Activated naive CD8-positive, alpha-beta T cell (primary cell): ENCODE measurements around the gene GSPT1.
"Not testable (repeated sequence)": the region's sequence is repeated elsewhere in the genome, so short reads cannot be mapped to it uniquely, and the experiment has no call there.

Experiments used
- H3K27ac Mint-ChIP-seq: one replicate; pipeline ENCODE4 v1.8.0; 2021; ENCODE audit warnings: mixed read lengths
- H3K27me3 Mint-ChIP-seq: one replicate; pipeline ENCODE4 v1.8.0; 2021; ENCODE audit warnings: mixed read lengths
- H3K36me3 Mint-ChIP-seq: one replicate; pipeline ENCODE4 v1.8.0; 2021; ENCODE audit warnings: mixed read lengths
- H3K4me1 Mint-ChIP-seq: one replicate; pipeline ENCODE4 v1.8.0; 2021; ENCODE audit warnings: low read depth, mixed read lengths
- H3K4me3 Mint-ChIP-seq: one replicate; pipeline ENCODE4 v1.8.0; 2021; ENCODE audit warnings: mild to moderate bottlenecking, mixed read lengths
- H3K9me3 Mint-ChIP-seq: one replicate; pipeline ENCODE4 v1.8.0; 2021; ENCODE audit warnings: low read depth, mixed read lengths

GSPT1 gene

GRCh38 chr16:11915644-11916523 lies at the start of gene GSPT1:
Gene GSPT1 (minus strand): TSS chr16:11915956. CDS start chr16:11915720, 236 bp downstream.
- peaks cover 5% of the 10 kb centered on the region for H3K36me3 Mint-ChIP-seq
- peaks cover 33% of the 10 kb centered on the region for H3K4me1 Mint-ChIP-seq
- peak within 1 kb of the TSS; percentile 96 for H3K27ac Mint-ChIP-seq
- H3K27me3 Mint-ChIP-seq = peaks cover 3% of the 10 kb centered on the region
- no peaks in the 10 kb centered on the region for H3K9me3 Mint-ChIP-seq
- peak within 1 kb of the TSS; percentile 95 for H3K4me3 Mint-ChIP-seq

DNA sequence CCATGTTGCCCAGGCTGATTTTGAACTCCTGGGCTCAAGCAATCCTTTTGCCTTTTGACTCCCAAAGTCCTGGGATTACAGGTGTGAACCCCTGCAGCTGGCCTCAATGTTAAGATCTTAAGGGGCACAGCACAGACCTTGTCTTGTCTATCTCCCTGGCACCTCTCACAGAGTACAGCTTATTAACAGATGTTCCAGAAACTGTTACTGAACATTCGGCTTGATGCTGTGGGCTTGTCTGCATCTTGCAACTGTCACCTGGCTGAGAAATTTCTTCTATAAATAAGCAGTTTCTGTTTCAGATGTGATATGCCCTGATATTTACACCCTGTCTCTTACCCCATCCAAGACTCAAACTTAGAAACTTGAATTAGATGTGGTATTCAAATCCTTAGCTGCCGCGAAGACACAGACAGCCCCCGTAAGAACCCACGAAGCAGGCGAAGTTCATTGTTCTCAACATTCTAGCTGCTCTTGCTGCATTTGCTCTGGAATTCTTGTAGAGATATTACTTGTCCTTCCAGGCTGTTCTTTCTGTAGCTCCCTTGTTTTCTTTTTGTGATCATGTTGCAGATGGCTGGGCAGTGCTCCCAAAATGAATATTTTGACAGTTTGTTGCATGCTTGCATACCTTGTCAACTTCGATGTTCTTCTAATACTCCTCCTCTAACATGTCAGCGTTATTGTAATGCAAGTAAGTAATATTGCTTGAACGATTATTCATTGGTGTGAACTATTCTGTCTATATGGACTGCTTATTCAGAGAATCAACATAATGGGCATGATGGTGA lies 49.2 kb upstream of the GSPT1 start, which contains the start of gene TNFRSF17:
Gene TNFRSF17 (plus strand): TSS at position 450 of the 791 bp plus-strand sequence. CDS start 115 bp downstream, at position 565.
- Mint-ChIP-seq H3K4me3 (no peak within 1 kb of the TSS), H3K36me3 (peaks cover 4% of the 10 kb centered on the region), H3K27me3 (no peaks in the 10 kb centered on the region), H3K27ac (no peak within 1 kb of the TSS), H3K9me3 (no peaks in the 10 kb centered on the region), H3K4me1 (no peaks in the 10 kb centered on the region)

- no peak overlapping the region for H3K27ac Mint-ChIP-seq
- H3K4me3 Mint-ChIP-seq = no peak overlapping the region
- peaks cover 4% of the 10 kb centered on the region for H3K36me3 Mint-ChIP-seq
- no peaks in the 10 kb centered on the region for H3K4me1 Mint-ChIP-seq
- no peaks in the 10 kb centered on the region for H3K27me3 Mint-ChIP-seq
- H3K9me3 Mint-ChIP-seq = no peaks in the 10 kb centered on the region
Measured at GRCh38 chr16:11963706-11964105, 48.0 kb upstream of the GSPT1 start.

DNA sequence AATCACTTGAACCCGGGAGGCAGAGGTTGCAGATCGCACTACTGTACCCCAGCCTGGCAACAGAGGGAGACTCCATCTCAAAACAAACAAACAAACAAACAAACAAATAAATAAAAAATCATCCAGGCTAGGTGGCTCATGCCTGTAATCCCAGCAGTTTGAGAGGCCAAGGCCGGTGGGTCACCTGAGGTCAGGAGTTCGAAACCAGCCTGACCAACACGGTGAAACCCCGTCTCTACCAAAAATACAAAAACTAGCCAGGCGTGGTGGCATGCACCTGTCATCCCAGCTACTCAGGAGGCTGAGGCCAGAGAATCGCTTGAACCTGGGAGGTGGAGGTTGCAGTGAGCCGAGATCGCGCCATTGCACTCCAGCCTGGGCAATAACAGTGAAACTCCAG lies 47.2 kb upstream of the GSPT1 start:
- H3K36me3 Mint-ChIP-seq, H3K4me3 Mint-ChIP-seq, H3K27ac Mint-ChIP-seq, H3K9me3 Mint-ChIP-seq, H3K4me1 Mint-ChIP-seq, H3K27me3 Mint-ChIP-seq: not testable (repeated sequence)

DNA sequence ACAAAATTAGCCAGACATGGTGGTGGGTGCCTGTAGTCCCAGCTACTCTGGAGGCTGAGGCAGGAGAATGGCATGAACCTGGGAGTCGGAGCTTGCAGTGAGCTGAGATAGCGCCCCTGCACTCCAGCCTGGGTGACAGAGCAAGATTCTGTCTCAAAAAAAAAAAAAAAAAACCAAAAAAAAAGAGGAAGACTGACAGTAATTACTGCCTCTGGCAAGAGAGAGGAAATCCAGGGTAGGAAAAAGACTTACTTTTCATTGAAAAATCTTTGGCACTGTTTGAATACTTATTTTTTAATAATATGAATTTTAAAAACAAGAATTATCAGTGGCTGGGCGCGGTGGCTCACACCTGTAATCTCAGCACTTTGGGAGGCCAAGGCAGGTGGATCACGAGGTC lies 46.7 kb upstream of the GSPT1 start:
- not testable (repeated sequence) for H3K27me3 Mint-ChIP-seq, H3K4me1 Mint-ChIP-seq, H3K27ac Mint-ChIP-seq

GRCh38 chr16:11957591-11958395 lies 42.0 kb upstream of the GSPT1 start:
- no peak overlapping the region for H3K4me3 Mint-ChIP-seq
- no peak overlapping the region for H3K27ac Mint-ChIP-seq
- H3K9me3 Mint-ChIP-seq = no peaks in the 10 kb centered on the region
- H3K36me3 Mint-ChIP-seq = peaks cover 4% of the 10 kb centered on the region
- H3K27me3 Mint-ChIP-seq = no peaks in the 10 kb centered on the region
- H3K4me1 Mint-ChIP-seq = no peaks in the 10 kb centered on the region

More for the DNA sequence above, 46.7 kb upstream of the GSPT1 start:
- H3K9me3 Mint-ChIP-seq, H3K36me3 Mint-ChIP-seq, H3K4me3 Mint-ChIP-seq: not testable (repeated sequence)

GRCh38 chr16:11956558-11956957 lies 40.8 kb upstream of the GSPT1 start:
- Mint-ChIP-seq H3K27ac (no peak overlapping the region), H3K4me3 (no peak overlapping the region), H3K36me3 (peaks cover 4% of the 10 kb centered on the region), H3K4me1 (no peaks in the 10 kb centered on the region), H3K9me3 (no peaks in the 10 kb centered on the region), H3K27me3 (no peaks in the 10 kb centered on the region)

- H3K27ac Mint-ChIP-seq = no peak overlapping the region
- peaks cover 4% of the 10 kb centered on the region for H3K36me3 Mint-ChIP-seq
- no peak overlapping the region for H3K4me3 Mint-ChIP-seq
- no peaks in the 10 kb centered on the region for H3K27me3 Mint-ChIP-seq
- no peaks in the 10 kb centered on the region for H3K9me3 Mint-ChIP-seq
- no peaks in the 10 kb centered on the region for H3K4me1 Mint-ChIP-seq
Measured at GRCh38 chr16:11955713-11956123, 40.0 kb upstream of the GSPT1 start.

DNA sequence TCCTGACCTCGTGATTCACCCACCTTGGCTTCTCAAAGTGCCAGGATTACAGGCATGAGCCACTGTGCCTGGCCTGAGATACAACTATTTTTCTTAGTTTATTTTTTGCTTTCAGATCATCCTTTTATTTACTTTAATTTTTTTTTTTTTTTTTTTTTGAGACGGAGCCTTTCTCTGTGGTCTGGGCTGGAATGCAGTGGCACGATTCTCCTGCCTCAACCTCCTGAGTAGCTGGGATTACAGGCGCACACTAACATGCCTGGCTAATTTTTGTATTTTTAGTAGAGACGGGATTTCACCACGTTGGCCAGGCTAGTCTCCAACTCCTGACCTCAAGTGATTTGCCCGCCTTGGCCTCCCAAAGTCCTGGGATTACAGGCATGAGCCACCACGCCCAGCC lies 37.8 kb upstream of the GSPT1 start:
- H3K27ac Mint-ChIP-seq, H3K4me3 Mint-ChIP-seq, H3K27me3 Mint-ChIP-seq, H3K9me3 Mint-ChIP-seq, H3K36me3 Mint-ChIP-seq, H3K4me1 Mint-ChIP-seq: not testable (repeated sequence)

GRCh38 chr16:11950388-11950787 lies 34.6 kb upstream of the GSPT1 start:
- H3K4me3 Mint-ChIP-seq = no peak overlapping the region
- no peaks in the 10 kb centered on the region for H3K36me3 Mint-ChIP-seq
- no peaks in the 10 kb centered on the region for H3K9me3 Mint-ChIP-seq
- no peak overlapping the region for H3K27ac Mint-ChIP-seq
- peaks cover 3% of the 10 kb centered on the region for H3K4me1 Mint-ChIP-seq
- no peaks in the 10 kb centered on the region for H3K27me3 Mint-ChIP-seq

DNA sequence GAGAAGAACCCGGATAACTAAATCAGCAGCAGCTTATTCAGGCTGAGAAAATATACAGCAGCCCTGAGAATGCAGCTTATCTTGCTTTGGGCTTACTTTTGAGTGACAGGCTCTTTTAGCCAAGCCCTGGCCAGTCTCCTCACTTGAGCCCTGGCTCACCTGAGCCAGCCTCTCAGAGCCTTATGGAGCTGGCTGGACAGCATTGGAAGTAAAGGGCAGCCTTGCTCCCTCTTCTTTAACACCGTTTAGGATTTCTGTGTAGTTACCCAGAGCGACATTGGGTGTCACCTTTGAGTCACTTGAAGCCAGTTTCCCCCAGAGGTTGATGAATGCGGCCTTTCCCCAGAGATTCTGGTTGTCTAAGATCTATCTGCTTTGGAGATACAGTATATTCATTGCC lies 33.8 kb upstream of the GSPT1 start:
- Mint-ChIP-seq H3K27ac (no peak overlapping the region), H3K27me3 (no peaks in the 10 kb centered on the region), H3K9me3 (no peaks in the 10 kb centered on the region), H3K4me3 (no peak overlapping the region), H3K4me1 (peaks cover 3% of the 10 kb centered on the region), H3K36me3 (no peaks in the 10 kb centered on the region)

- Mint-ChIP-seq H3K27me3 (no peaks in the 10 kb centered on the region), H3K27ac (no peak overlapping the region), H3K36me3 (no peaks in the 10 kb centered on the region), H3K4me1 (peaks cover 3% of the 10 kb centered on the region), H3K4me3 (no peak overlapping the region), H3K9me3 (no peaks in the 10 kb centered on the region)
Measured at GRCh38 chr16:11948819-11949218, 33.1 kb upstream of the GSPT1 start.

- Mint-ChIP-seq H3K9me3 (no peaks in the 10 kb centered on the region), H3K4me3 (no peak overlapping the region), H3K4me1 (peaks cover 3% of the 10 kb centered on the region), H3K27me3 (no peaks in the 10 kb centered on the region), H3K36me3 (no peaks in the 10 kb centered on the region), H3K27ac (no peak overlapping the region)
Measured at GRCh38 chr16:11946433-11946832, 30.7 kb upstream of the GSPT1 start.

GRCh38 chr16:11941945-11942344 lies 26.2 kb upstream of the GSPT1 start, which contains the start of gene NPIPB2:
Gene NPIPB2 (minus strand): TSS chr16:11942045. CDS start chr16:11942045, 0 bp downstream.
- not testable (repeated sequence) for H3K36me3 Mint-ChIP-seq, H3K27ac Mint-ChIP-seq, H3K4me3 Mint-ChIP-seq, H3K4me1 Mint-ChIP-seq, H3K27me3 Mint-ChIP-seq, H3K9me3 Mint-ChIP-seq

DNA sequence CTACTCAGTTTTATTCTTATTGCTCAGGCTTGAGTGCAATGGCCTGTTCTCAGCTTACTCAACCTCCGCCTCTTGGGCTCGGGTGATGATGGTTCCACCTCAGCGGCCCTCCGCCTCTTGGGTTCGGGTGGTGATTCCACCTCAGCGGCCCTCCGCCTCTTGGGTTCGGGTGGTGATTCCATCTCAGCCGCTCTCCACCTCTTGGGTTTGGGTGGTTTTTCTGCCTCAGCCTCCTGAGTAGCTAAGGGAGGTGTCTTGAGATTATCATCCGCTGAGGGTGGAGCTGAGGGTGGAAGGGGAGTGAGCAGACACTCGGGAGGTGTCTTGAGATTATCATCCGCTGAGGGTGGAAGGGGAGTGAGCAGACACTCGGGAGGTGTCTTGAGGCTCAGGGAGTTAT lies 11.6 kb upstream of the GSPT1 start:
- not testable (repeated sequence) for H3K4me3 Mint-ChIP-seq

More for the DNA sequence above, 11.6 kb upstream of the GSPT1 start:
- not testable (repeated sequence) for H3K36me3 Mint-ChIP-seq, H3K4me1 Mint-ChIP-seq, H3K27ac Mint-ChIP-seq, H3K27me3 Mint-ChIP-seq, H3K9me3 Mint-ChIP-seq
